ENCODE measurements around the gene FATE1.

GRCh38 chrX:151742311-151742710 is 26.5 kb downstream of the FATE1 start:
- no peak for TF ChIP-seq CTCF (IDR thresholded peaks at IDR 0.05 in 4 of 5, conservative IDR thresholded peaks at IDR 0.05 in 1 of 5)
- no peak for TF ChIP-seq POLR2A (IDR thresholded peaks at IDR 0.05)

All from gastrocnemius medialis (tissue), 4 donors.